ENCODE results near the gene NTM. TPM values are rescaled to one million over a fixed set of nuclear protein-coding genes. Genes with fewer than 3 reads are reported as not detected.

Gene NTM
- polyA plus RNA-seq, 1 donor from 2014 or later, result 39.4 TPM

DNA sequence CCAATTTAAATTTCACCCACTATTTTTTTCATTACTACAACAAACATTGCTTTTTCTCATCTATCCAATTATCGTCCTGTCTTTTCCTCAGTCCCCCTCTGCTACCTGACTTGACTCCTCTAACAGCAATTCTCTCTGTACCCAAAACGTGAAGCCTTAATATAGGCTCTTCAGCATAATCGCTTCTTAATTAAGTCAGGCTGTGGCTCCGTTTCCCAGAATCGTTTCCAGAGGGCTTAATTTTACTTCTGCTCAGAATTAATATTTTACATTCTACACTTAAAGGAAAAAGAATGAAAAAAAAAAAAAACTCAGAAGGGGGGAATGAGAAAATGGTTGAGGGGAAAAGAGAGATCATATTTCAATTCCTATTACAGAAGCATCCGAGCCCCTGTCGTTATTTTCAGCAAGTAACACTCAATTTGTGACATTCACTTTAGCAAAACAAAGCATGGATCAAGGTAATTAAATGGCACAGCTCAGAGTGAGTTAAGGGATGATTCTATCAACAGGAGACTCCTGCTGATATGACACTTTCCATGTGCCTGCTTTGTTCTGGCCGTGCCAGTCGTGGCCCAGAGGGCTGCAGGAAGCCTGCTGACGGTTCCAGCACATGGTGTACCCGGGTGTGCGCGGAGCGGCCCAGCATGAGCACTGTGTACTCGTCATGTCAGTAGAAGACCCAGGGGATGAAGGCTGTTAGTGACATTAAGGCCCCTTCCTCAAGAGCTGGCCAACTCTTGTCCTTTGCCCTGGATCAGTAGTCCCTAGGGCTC lies 272.5 kb downstream of the NTM start:
- TF ChIP-seq, protein P1, sequence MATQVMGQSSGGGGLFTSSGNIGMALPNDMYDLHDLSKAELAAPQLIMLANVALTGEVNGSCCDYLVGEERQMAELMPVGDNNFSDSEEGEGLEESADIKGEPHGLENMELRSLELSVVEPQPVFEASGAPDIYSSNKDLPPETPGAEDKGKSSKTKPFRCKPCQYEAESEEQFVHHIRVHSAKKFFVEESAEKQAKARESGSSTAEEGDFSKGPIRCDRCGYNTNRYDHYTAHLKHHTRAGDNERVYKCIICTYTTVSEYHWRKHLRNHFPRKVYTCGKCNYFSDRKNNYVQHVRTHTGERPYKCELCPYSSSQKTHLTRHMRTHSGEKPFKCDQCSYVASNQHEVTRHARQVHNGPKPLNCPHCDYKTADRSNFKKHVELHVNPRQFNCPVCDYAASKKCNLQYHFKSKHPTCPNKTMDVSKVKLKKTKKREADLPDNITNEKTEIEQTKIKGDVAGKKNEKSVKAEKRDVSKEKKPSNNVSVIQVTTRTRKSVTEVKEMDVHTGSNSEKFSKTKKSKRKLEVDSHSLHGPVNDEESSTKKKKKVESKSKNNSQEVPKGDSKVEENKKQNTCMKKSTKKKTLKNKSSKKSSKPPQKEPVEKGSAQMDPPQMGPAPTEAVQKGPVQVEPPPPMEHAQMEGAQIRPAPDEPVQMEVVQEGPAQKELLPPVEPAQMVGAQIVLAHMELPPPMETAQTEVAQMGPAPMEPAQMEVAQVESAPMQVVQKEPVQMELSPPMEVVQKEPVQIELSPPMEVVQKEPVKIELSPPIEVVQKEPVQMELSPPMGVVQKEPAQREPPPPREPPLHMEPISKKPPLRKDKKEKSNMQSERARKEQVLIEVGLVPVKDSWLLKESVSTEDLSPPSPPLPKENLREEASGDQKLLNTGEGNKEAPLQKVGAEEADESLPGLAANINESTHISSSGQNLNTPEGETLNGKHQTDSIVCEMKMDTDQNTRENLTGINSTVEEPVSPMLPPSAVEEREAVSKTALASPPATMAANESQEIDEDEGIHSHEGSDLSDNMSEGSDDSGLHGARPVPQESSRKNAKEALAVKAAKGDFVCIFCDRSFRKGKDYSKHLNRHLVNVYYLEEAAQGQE (IDR thresholded peaks at IDR 0.05; ENCODE audit: borderline replicate concordance), result no peak
- TF ChIP-seq SMC3 (conservative IDR thresholded peaks at IDR 0.05; ENCODE audit: poor library complexity) (no peak), TAF1 (IDR thresholded peaks at IDR 0.05; ENCODE audit: low read depth) (no peak), MXI1 (conservative IDR thresholded peaks at IDR 0.05; ENCODE audit: poor library complexity, severe bottlenecking) (no peak), EZH2 (IDR thresholded peaks at IDR 0.05; ENCODE audit: borderline replicate concordance, insufficient read depth, low read length, poor library complexity, severe bottlenecking) (no peak), POLR2AphosphoS5 (IDR thresholded peaks at IDR 0.05) (no peak), EP300 (conservative IDR thresholded peaks at IDR 0.05; ENCODE audit: poor library complexity, severe bottlenecking) (no peak), RAD21 (conservative IDR thresholded peaks at IDR 0.05) (no peak)
- TF ChIP-seq, protein P2, sequence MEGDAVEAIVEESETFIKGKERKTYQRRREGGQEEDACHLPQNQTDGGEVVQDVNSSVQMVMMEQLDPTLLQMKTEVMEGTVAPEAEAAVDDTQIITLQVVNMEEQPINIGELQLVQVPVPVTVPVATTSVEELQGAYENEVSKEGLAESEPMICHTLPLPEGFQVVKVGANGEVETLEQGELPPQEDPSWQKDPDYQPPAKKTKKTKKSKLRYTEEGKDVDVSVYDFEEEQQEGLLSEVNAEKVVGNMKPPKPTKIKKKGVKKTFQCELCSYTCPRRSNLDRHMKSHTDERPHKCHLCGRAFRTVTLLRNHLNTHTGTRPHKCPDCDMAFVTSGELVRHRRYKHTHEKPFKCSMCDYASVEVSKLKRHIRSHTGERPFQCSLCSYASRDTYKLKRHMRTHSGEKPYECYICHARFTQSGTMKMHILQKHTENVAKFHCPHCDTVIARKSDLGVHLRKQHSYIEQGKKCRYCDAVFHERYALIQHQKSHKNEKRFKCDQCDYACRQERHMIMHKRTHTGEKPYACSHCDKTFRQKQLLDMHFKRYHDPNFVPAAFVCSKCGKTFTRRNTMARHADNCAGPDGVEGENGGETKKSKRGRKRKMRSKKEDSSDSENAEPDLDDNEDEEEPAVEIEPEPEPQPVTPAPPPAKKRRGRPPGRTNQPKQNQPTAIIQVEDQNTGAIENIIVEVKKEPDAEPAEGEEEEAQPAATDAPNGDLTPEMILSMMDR (IDR thresholded peaks at IDR 0.05; ENCODE audit: poor library complexity, severe bottlenecking), result no peak
- Histone ChIP-seq H2AFZ (ENCODE audit: low read depth, low read length) (no peak overlapping the region), H4K20me1 (ENCODE audit: insufficient read depth) (no peaks in the 10 kb centered on the region), H3K9me3 (ENCODE audit: low read length) (no peaks in the 10 kb centered on the region), H3F3A (ENCODE audit: insufficient read depth, low read length, poor library complexity, severe bottlenecking) (no peaks in the 10 kb centered on the region), H3K27me3 (ENCODE audit: insufficient read depth, low read depth, low read length) (no peaks in the 10 kb centered on the region), H3K36me3 (ENCODE audit: insufficient read depth, low read length) (no peaks in the 10 kb centered on the region), H3K9ac (ENCODE audit: low read length) (no peak overlapping the region), H3K27ac (ENCODE audit: low read length) (no peak overlapping the region), H3K9me2 (ENCODE audit: insufficient read depth, low read length) (no peaks in the 10 kb centered on the region), H3K4me2 (ENCODE audit: low read length) (no peak overlapping the region), H3K79me2 (replicated peaks; ENCODE audit: insufficient read depth, low read length) (no peaks in the 10 kb centered on the region), H3K4me3 (ENCODE audit: low read length) (no peak overlapping the region)

DNA sequence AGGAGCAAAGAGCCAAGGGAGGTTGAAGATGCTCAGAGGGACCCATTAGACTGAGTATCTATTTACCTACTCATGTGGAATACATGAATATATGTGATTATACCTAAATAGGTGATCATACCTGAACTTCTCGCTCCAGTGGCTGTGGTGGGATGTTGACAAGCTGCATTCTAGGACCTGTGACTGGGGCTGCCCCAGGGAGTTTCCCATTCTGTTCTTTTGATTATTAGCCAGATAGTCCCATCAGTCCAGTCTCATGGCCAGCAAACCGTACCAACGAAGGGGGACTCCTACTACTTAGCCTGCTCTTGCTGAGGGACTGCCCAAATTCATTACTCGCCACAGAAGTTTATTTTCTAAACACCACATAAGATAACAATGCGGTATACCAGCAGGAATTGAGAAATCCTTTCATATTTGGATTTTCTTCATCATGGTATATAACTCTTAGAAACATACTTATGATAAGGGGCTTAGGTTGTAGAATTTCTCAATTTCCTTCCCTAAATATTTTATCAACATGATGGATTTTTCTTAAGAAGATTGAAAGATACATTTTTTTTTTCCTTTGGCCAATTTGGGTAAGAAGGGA lies 273.9 kb downstream of the NTM start:
- Histone ChIP-seq H3K27me3 (ENCODE audit: insufficient read depth, low read depth, low read length) (no peaks in the 10 kb centered on the region), H3K9me3 (ENCODE audit: low read length) (no peaks in the 10 kb centered on the region), H3F3A (ENCODE audit: insufficient read depth, low read length, poor library complexity, severe bottlenecking) (no peaks in the 10 kb centered on the region), H4K20me1 (ENCODE audit: insufficient read depth) (no peaks in the 10 kb centered on the region), H3K27ac (ENCODE audit: low read length) (no peak overlapping the region), H3K9me2 (ENCODE audit: insufficient read depth, low read length) (no peaks in the 10 kb centered on the region), H3K36me3 (ENCODE audit: insufficient read depth, low read length) (no peaks in the 10 kb centered on the region), H3K79me2 (replicated peaks; ENCODE audit: insufficient read depth, low read length) (no peaks in the 10 kb centered on the region), H2AFZ (ENCODE audit: low read depth, low read length) (no peak overlapping the region), H3K4me3 (ENCODE audit: low read length) (no peak overlapping the region), H3K9ac (ENCODE audit: low read length) (no peak overlapping the region), H3K4me2 (ENCODE audit: low read length) (no peak overlapping the region)
- TF ChIP-seq RAD21 (conservative IDR thresholded peaks at IDR 0.05) (no peak), SMC3 (conservative IDR thresholded peaks at IDR 0.05; ENCODE audit: poor library complexity) (no peak), POLR2AphosphoS5 (IDR thresholded peaks at IDR 0.05) (no peak), EP300 (conservative IDR thresholded peaks at IDR 0.05; ENCODE audit: poor library complexity, severe bottlenecking) (no peak), TAF1 (IDR thresholded peaks at IDR 0.05; ENCODE audit: low read depth) (no peak)
- TF ChIP-seq, protein P2 (IDR thresholded peaks at IDR 0.05; ENCODE audit: poor library complexity, severe bottlenecking), result no peak
- TF ChIP-seq, protein P1 (IDR thresholded peaks at IDR 0.05; ENCODE audit: borderline replicate concordance), result no peak

All from neural cell (in vitro differentiated cells).